Neural progenitor cell (in vitro differentiated cells): ENCODE results near the gene FSTL4. TPM values are rescaled to one million over a fixed set of nuclear protein-coding genes. Genes with fewer than 3 reads are reported as not detected.

Experiments
- DNase-seq: peaks from one replicate; pipeline ENCODE4 v3.0.0-alpha.2; 2016; ENCODE audit warnings: low spot score
- H2AFZ ChIP-seq: fragments of 200-600 bp; sonication (generic); replicated peaks from 2 replicates; pipeline ENCODE4 v1.6.1; 2016; ENCODE audit warnings: antibody characterized with exemption
- H3F3A ChIP-seq: fragments of 200-600 bp; sonication (generic); 2 replicates; pipeline ENCODE4 v1.6.1; 2016; ENCODE audit warnings: antibody characterized with exemption, low read depth
- H3K27ac ChIP-seq: fragments of 200-600 bp; sonication (generic); 2 replicates; pipeline ENCODE4 v1.5.1; 2016; ENCODE audit warnings: mild to moderate bottlenecking
- H3K27me3 ChIP-seq: fragments of 200-600 bp; sonication (generic); 2 replicates; pipeline ENCODE4 v1.6.1; 2016; ENCODE audit warnings: mild to moderate bottlenecking, moderate library complexity
- H3K36me3 ChIP-seq: fragments of 200-600 bp; sonication (generic); 2 replicates; pipeline ENCODE4 v1.5.1; 2016
- H3K4me1 ChIP-seq: fragments of 200-600 bp; sonication (generic); 2 replicates; pipeline ENCODE4 v1.6.1; 2016; ENCODE audit warnings: mixed run types
- H3K4me2 ChIP-seq: fragments of 200-600 bp; sonication (generic); 2 replicates; pipeline ENCODE4 v1.6.1; 2016
- H3K4me3 ChIP-seq: fragments of 200-600 bp; sonication (generic); 2 replicates; pipeline ENCODE4 v1.5.1; 2016
- H3K79me2 ChIP-seq: fragments of 200-600 bp; sonication (generic); 2 replicates; pipeline ENCODE4 v1.6.1; 2016; ENCODE audit warnings: low read depth
- H3K9ac ChIP-seq: fragments of 200-600 bp; sonication (generic); 2 replicates; pipeline ENCODE4 v1.6.1; 2016
- H3K9me3 ChIP-seq: fragments of 200-600 bp; sonication (generic); 2 replicates; pipeline ENCODE4 v1.5.1; 2016; ENCODE audit warnings: low read depth
- H4K20me1 ChIP-seq: fragments of 200-600 bp; sonication (generic); 2 replicates; pipeline ENCODE4 v1.6.1; 2016; ENCODE audit warnings: low read depth
- H3K27ac Mint-ChIP-seq: 3 replicates; pipeline ENCODE4 v1.8.0; 2021; ENCODE audit warnings: mixed read lengths
- H3K27me3 Mint-ChIP-seq: 2 replicates; pipeline ENCODE4 v1.8.0; 2022; ENCODE audit warnings: low read depth, mild to moderate bottlenecking, inconsistent platforms, moderate library complexity, mixed read lengths; ENCODE audit not compliant: insufficient read depth
- H3K36me3 Mint-ChIP-seq: 3 replicates; pipeline ENCODE4 v1.8.0; 2021; ENCODE audit warnings: mixed read lengths
- H3K4me1 Mint-ChIP-seq: 3 replicates; pipeline ENCODE4 v1.8.0; 2021; ENCODE audit warnings: mixed read lengths
- H3K4me3 Mint-ChIP-seq: 3 replicates; pipeline ENCODE4 v1.8.0; 2021; ENCODE audit warnings: mild to moderate bottlenecking, moderate library complexity, mixed read lengths
- H3K9me3 Mint-ChIP-seq: 3 replicates; pipeline ENCODE4 v1.8.0; 2020; ENCODE audit warnings: mixed read lengths
- EZH2 ChIP-seq: fragments of 200-600 bp; sonication (generic); IDR thresholded peaks from 2 replicates; pipeline ENCODE4 v1.6.1; 2017; ENCODE audit warnings: antibody characterized with exemption, mild to moderate bottlenecking, moderate library complexity
- EZH2phosphoT487 ChIP-seq: fragments of 200-600 bp; sonication (generic); IDR thresholded peaks from 2 replicates; pipeline ENCODE4 v1.6.1; 2017; ENCODE audit warnings: antibody characterized with exemption
- total RNA-seq: library from RNA; depleted of rRNA; stranded (reverse); fragments of >200 nt; gene quantifications from 2 replicates; pipeline ENCODE4 v1.2.3, GENCODE V29; 2015; ENCODE audit warnings: low replicate concordance
- TF ChIP-seq, protein P1 (sequence below): fragments of 200-600 bp; sonication (generic); IDR thresholded peaks from 2 replicates; pipeline ENCODE4 v1.5.1; 2017; ENCODE audit warnings: antibody characterized with exemption, mild to moderate bottlenecking

FSTL4 gene
- total RNA-seq, 1 donor from 2014 or later: 0.95 TPM

DNA sequence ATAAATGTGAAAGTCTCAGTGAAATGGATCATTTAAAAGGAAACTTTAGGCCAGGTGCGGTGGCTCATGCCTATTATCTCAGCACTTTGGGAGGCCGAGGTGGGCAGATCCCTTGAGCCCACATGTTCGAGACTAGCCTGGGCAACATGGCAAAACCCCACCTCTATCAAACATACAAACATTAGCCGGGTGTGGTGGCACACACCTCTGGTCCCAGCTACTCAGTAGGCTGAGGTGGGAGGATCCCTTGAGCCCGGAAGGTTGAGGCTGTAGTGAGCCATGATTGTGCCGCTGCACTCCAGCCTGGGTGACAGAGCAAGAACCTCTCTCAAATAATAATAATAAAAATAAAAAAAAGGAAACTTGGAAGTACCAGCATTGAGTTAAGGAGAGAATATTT, 384.4 kb downstream of the FSTL4 start:
- H3K27me3 ChIP-seq: no peaks in the 10 kb centered on the region
- no peaks in the 10 kb centered on the region for H3K36me3 Mint-ChIP-seq
- peaks cover 8% of the 10 kb centered on the region for H3K4me1 ChIP-seq
- H3K27ac ChIP-seq: no peak overlapping the region
- H3K27me3 Mint-ChIP-seq: peaks cover 2% of the 10 kb centered on the region
- no peak for DNase-seq
- H3K4me3 Mint-ChIP-seq: no peak overlapping the region
- H4K20me1 ChIP-seq: no peaks in the 10 kb centered on the region
- no peak overlapping the region for H3K27ac Mint-ChIP-seq
- H3K9me3 ChIP-seq: no peaks in the 10 kb centered on the region
- H3K36me3 ChIP-seq: no peaks in the 10 kb centered on the region
- no peak overlapping the region for H3K9ac ChIP-seq
- peaks cover 4% of the 10 kb centered on the region for H3F3A ChIP-seq
- TF ChIP-seq, protein P1, sequence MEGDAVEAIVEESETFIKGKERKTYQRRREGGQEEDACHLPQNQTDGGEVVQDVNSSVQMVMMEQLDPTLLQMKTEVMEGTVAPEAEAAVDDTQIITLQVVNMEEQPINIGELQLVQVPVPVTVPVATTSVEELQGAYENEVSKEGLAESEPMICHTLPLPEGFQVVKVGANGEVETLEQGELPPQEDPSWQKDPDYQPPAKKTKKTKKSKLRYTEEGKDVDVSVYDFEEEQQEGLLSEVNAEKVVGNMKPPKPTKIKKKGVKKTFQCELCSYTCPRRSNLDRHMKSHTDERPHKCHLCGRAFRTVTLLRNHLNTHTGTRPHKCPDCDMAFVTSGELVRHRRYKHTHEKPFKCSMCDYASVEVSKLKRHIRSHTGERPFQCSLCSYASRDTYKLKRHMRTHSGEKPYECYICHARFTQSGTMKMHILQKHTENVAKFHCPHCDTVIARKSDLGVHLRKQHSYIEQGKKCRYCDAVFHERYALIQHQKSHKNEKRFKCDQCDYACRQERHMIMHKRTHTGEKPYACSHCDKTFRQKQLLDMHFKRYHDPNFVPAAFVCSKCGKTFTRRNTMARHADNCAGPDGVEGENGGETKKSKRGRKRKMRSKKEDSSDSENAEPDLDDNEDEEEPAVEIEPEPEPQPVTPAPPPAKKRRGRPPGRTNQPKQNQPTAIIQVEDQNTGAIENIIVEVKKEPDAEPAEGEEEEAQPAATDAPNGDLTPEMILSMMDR: no peak
- TF ChIP-seq EZH2phosphoT487: no peak
- TF ChIP-seq EZH2: no peak
- peaks cover 18% of the 10 kb centered on the region for H3K4me1 Mint-ChIP-seq
- no peak overlapping the region for H3K4me2 ChIP-seq
- H2AFZ ChIP-seq: no peak overlapping the region
- H3K9me3 Mint-ChIP-seq: no peaks in the 10 kb centered on the region
- no peaks in the 10 kb centered on the region for H3K79me2 ChIP-seq
- no peak overlapping the region for H3K4me3 ChIP-seq

DNA sequence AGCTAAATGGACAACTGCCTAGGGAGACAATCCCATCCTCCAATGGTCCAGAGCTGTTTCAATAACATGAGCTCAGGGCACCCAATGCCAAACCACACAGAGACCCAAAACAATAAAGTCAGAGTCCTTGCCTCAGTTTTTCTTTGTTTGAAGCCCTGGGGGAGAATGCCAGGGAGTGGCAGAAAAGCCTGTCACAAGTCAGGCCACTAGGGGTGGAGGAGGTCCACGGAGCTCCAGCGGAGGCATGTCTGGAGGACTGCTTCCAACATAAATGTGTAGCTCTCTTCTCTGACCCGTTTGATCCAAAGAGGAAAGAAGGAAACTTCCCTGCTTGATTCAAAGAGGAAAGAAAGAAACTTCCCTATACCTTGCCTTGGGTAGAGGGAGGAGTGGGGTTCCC, 385.3 kb downstream of the FSTL4 start:
- Histone ChIP-seq H3K4me2 (no peak overlapping the region), H3K79me2 (no peaks in the 10 kb centered on the region), H3K4me1 (peaks cover 16% of the 10 kb centered on the region), H3K36me3 (no peaks in the 10 kb centered on the region), H3K27ac (no peak overlapping the region), H2AFZ (no peak overlapping the region), H4K20me1 (no peaks in the 10 kb centered on the region), H3K4me3 (no peak overlapping the region), H3F3A (peaks cover 10% of the 10 kb centered on the region), H3K9me3 (no peaks in the 10 kb centered on the region), H3K9ac (no peak overlapping the region), H3K27me3 (no peaks in the 10 kb centered on the region)
- Mint-ChIP-seq H3K36me3 (no peaks in the 10 kb centered on the region), H3K9me3 (no peaks in the 10 kb centered on the region), H3K4me3 (no peak overlapping the region), H3K27ac (no peak overlapping the region), H3K4me1 (peaks cover 19% of the 10 kb centered on the region), H3K27me3 (peaks cover 2% of the 10 kb centered on the region)
- no peak for DNase-seq
- no peak for TF ChIP-seq EZH2phosphoT487

GRCh38 chr5:133226186-133226585, 386.2 kb downstream of the FSTL4 start:
- Histone ChIP-seq H4K20me1 (no peaks in the 10 kb centered on the region), H3K9me3 (no peaks in the 10 kb centered on the region), H3F3A (peaks cover 10% of the 10 kb centered on the region), H3K79me2 (no peaks in the 10 kb centered on the region), H3K4me3 (no peak overlapping the region), H3K4me1 (peaks cover 18% of the 10 kb centered on the region), H3K27ac (no peak overlapping the region), H3K27me3 (no peaks in the 10 kb centered on the region), H3K4me2 (no peak overlapping the region), H3K9ac (no peak overlapping the region), H3K36me3 (no peaks in the 10 kb centered on the region), H2AFZ (no peak overlapping the region)
- Mint-ChIP-seq H3K4me3 (no peak overlapping the region), H3K4me1 (peaks cover 21% of the 10 kb centered on the region), H3K27me3 (peaks cover 2% of the 10 kb centered on the region), H3K9me3 (no peaks in the 10 kb centered on the region), H3K27ac (no peak overlapping the region), H3K36me3 (no peaks in the 10 kb centered on the region)
- TF ChIP-seq, protein P1: no peak
- no peak for TF ChIP-seq EZH2
- TF ChIP-seq EZH2phosphoT487: no peak
- no peak for DNase-seq

GRCh38 chr5:133225671-133226152, 386.6 kb downstream of the FSTL4 start:
- Histone ChIP-seq H3K4me3 (no peak overlapping the region), H3F3A (peaks cover 10% of the 10 kb centered on the region), H3K27me3 (no peaks in the 10 kb centered on the region), H3K79me2 (no peaks in the 10 kb centered on the region), H3K4me2 (no peak overlapping the region), H3K36me3 (no peaks in the 10 kb centered on the region), H3K9ac (no peak overlapping the region), H4K20me1 (no peaks in the 10 kb centered on the region), H3K27ac (no peak overlapping the region), H3K4me1 (peaks cover 18% of the 10 kb centered on the region), H3K9me3 (no peaks in the 10 kb centered on the region), H2AFZ (no peak overlapping the region)
- TF ChIP-seq EZH2 (no peak), EZH2phosphoT487 (no peak)
- TF ChIP-seq, protein P1: no peak
- H3K27me3 Mint-ChIP-seq: peaks cover 2% of the 10 kb centered on the region
- H3K4me3 Mint-ChIP-seq: no peak overlapping the region
- peaks cover 22% of the 10 kb centered on the region for H3K4me1 Mint-ChIP-seq
- no peaks in the 10 kb centered on the region for H3K9me3 Mint-ChIP-seq
- DNase-seq: no peak
- no peak overlapping the region for H3K27ac Mint-ChIP-seq
- H3K36me3 Mint-ChIP-seq: no peaks in the 10 kb centered on the region
